GM18907 (cell line): ENCODE results near the gene TMED8.
"Not testable (repeated sequence)": the region's sequence is repeated elsewhere in the genome, so short reads cannot be mapped to it uniquely, and the experiment has no call there.

Experiments
- ATAC-seq: cut with Tn5 transposase; IDR thresholded peaks from one replicate; pipeline ENCODE4 v1.9.1; 2021; ENCODE audit warnings: mild to moderate bottlenecking, moderate library complexity; ENCODE audit not compliant: unreplicated experiment

TMED8 gene

DNA sequence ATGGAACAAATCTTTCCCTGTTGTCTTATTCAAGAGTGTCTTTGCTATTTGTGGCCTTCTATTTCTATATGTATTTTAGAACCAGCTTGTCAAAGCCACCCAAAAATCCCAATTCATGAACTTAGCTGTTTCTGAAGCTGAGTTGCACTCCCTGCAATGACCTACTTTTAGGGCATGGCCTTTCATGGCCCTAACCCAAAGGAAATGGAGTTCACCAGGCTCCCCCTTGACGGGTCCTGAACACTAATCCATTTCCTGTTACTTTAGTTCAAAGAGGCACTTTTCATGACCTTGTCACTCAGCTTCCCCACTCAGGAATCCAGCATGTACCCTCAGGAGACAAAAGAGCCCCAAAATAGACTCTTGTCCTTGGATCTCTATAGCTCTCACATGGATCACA lies 7.6 kb downstream of the TMED8 start:
- no peak for ATAC-seq

DNA sequence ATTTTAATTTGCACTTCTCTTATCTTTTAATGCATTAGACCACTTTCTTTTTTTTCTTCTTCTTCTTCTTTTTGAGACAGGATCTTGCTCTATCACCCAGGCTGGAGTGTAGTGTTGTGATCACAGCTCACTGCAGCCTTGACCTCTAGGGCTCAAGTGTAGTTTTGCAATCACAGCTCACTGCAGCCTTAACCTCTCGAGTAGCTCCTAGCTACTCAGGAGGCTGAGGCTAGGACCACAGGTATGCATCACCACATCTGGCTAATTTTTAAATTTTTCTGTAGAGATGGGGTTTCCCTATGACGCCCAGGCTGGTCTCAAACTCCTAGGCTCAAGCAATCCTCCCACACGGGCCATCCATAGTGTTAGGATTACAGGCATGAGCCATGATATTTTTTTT lies 12.7 kb downstream of the TMED8 start:
- ATAC-seq = peak; percentile 75

- no peak for ATAC-seq
Measured at GRCh38 chr14:77359626-77360025, 17.3 kb downstream of the TMED8 start.

- no peak for ATAC-seq
Measured at GRCh38 chr14:77356899-77357298, 20.0 kb downstream of the TMED8 start.

DNA sequence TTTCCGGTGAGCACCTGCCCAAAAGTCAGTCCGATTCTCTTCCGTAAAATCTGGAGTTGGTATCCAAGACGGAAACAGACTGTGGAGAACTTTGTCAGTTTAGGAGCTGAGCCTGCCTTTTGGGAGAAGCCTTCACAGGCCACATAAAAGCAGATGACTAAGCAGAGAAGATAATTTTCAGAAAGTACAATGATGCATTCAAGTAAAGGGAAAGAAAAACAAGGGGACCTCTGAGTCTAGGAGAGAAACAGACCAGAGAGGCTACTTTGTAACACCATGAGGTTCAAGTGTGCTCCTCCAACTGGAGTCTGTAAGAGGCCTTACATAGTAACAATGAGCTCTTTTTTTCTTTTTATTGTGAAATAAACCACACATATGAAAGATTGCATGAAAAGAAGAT lies 21.1 kb downstream of the TMED8 start:
- ATAC-seq = no peak

GRCh38 chr14:77353469-77354141 lies 23.3 kb downstream of the TMED8 start:
- ATAC-seq = no peak

DNA sequence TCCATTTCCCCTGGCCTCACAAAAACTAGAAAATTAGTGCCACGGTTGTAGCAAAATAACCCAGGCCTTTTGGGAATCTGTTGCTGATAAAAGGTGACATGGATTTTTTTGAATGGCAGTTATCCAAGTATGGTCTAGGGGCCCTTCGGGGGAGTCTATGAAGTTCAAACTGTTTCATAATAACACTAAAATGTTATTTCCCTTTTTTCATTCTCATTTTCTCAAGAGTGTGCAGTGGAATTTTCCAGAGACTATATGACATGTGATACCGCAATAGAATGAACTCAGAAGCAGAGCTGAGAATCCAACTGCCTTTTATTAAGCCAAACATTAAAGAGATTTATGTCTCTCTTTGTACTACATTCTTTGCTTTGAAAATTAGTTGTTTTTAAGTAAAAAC lies 29.1 kb downstream of the TMED8 start:
- ATAC-seq = no peak

GRCh38 chr14:77346495-77346894 lies 30.4 kb downstream of the TMED8 start:
- no peak for ATAC-seq

DNA sequence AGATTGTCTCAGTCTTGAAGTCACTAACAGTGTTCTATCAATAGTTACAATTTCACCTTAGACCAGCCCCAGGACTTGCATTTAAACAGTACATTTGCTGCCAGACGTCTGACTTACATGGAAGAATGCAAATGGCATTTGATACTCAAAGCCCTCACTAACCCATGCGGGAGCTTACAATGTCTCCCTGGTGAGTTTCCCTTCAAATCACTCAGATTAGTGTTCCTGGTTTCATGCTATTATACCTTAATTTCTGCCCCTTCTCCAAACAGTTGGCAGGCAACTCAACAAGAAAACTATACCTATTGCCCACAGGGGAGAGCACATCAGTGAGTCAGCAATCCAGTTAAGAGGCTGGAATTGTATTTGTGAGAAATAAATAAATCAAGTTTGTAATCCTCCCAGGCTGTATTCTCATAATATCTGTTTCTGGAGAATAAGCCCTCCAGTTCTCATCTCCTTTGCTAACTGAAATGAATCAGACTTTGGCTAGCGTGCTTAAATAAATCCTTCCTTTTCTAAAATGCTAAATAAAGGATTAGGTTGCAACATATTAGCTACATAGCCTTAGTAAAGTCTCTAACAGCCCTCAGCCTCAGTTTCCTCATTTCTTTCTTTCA lies 32.4 kb downstream of the TMED8 start:
- no peak for ATAC-seq

- ATAC-seq = no peak
Measured at GRCh38 chr14:77343662-77344061, 33.2 kb downstream of the TMED8 start.

- ATAC-seq = no peak
Measured at GRCh38 chr14:77342726-77343397, 34.0 kb downstream of the TMED8 start.

DNA sequence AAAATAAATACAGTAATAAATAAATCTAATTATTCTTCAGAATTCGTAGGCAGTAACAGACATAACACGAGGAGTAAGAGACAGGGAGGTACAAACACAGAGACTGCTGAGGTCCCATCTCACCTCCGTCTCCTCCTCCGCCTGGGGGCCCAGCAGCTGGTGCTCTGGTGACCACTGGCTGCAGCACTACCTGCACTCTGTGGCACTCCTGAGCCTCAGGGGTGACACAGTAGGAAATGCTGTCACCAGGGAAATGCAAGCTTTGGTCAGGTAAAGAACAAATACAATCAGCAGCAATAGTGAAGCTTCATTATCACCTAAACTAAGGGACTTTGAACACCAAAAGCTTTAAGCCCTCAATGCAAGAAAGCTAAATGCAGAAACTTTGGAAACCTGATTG lies 36.5 kb downstream of the TMED8 start:
- no peak for ATAC-seq

- no peak for ATAC-seq
Measured at GRCh38 chr14:77339407-77339806, 37.5 kb downstream of the TMED8 start.

- ATAC-seq = no peak
Measured at GRCh38 chr14:77338302-77338701, 38.6 kb downstream of the TMED8 start.

- no peak for ATAC-seq
Measured at GRCh38 chr14:77337880-77338279, 39.0 kb downstream of the TMED8 start.

DNA sequence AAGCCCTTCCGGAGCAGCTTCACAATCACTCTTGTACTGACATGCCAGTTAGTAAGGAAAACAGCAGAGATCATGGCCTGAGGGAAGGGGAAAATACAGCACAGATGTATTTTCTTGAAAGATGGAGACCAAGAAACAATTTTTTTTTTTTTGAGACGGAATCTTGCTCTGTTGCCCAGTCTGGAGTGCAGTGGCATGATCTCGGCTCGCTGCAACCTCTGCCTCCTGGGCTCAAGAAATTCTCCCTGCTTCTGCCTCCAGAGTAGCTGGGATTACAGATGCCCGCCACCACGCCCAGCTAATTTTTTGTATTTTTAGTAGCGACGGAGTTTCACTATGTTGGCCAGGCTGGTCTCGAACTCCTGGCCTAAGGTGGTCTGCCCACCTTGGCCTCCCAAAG lies 39.6 kb downstream of the TMED8 start:
- ATAC-seq = not testable (repeated sequence)

DNA sequence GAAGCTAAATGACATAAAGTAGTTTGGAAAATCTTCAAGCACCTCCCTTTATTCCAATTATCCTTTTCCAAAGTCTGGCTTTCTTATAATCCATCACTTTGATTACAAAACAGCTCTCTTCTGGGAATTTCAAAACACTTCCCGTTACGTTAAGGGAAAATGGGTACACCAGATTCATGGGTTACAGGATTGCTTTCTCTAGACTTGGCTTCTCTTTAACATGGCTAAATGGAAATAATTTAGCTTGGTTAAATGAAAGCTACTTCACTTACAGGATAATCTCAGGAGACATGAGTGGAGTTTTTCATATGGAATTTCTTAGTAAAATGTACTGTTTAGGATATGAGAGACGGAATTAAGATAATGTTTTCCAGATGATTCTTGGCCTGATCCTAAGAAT lies 41.3 kb downstream of the TMED8 start:
- no peak for ATAC-seq

GRCh38 chr14:77329872-77330271 lies 47.0 kb downstream of the TMED8 start:
- no peak for ATAC-seq

DNA sequence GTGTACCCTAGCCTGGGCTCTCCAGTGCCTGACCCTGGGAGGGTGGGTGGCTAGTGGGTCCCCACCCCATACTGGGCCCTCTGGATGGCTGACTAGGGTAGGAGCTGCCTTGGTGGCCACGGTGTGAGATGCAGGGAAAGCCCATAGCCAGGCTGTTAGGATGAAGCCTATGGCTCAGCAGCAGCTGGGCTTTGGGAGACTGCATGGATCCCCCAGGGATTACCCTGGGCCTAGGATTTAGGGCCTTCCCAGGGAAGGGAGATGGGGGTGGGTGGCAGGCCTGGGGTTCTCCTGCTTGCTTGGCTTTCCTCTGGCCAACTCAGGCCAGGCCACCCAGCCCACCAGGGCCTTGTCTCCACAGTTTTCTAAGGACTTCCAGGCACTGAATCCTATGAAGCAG lies 49.8 kb downstream of the TMED8 start:
- ATAC-seq = no peak

- no peak for ATAC-seq
Measured at GRCh38 chr14:77325746-77326094, 51.2 kb downstream of the TMED8 start.

GRCh38 chr14:77324816-77325745 lies 51.8 kb downstream of the TMED8 start:
- ATAC-seq = no peak
